ENCODE measurements around the gene SLC45A2. TPM values are rescaled to one million over a fixed set of nuclear protein-coding genes. Genes with fewer than 3 reads are reported as not detected.

Gene SLC45A2
- total and polyA plus RNA-seq, 7 donors = 0.08 to 0.24 TPM; not detected in 5

DNA sequence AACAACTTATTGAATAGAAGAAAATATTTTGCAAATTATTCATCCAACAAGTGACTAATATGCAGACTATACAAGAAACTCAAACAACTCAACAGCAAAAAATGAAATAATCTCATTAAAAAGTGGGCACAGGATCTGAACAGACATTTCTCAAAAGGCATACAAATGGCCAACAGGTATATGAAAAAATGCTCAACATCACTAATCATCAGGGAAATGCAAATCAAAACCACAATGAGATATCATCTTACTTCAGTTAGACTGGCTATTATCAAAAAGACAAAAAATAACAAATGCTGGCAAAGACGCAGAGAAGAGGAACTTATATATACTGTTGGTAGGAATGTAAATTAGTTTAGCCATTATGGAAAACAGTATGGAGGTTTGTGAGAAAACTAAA is 25.1 kb upstream of the SLC45A2 start:
- TF ChIP-seq, protein P1, sequence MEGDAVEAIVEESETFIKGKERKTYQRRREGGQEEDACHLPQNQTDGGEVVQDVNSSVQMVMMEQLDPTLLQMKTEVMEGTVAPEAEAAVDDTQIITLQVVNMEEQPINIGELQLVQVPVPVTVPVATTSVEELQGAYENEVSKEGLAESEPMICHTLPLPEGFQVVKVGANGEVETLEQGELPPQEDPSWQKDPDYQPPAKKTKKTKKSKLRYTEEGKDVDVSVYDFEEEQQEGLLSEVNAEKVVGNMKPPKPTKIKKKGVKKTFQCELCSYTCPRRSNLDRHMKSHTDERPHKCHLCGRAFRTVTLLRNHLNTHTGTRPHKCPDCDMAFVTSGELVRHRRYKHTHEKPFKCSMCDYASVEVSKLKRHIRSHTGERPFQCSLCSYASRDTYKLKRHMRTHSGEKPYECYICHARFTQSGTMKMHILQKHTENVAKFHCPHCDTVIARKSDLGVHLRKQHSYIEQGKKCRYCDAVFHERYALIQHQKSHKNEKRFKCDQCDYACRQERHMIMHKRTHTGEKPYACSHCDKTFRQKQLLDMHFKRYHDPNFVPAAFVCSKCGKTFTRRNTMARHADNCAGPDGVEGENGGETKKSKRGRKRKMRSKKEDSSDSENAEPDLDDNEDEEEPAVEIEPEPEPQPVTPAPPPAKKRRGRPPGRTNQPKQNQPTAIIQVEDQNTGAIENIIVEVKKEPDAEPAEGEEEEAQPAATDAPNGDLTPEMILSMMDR (IDR thresholded peaks at IDR 0.05) = no peak
- Histone ChIP-seq H3K9me3 (no peaks in the 10 kb centered on the region), H3K36me3 (ENCODE audit: insufficient read depth in 1 of 2, low read depth in 1 of 2) (peaks cover 0 to 8% of the 10 kb centered on the region in 2 donors), H3K4me1 (peaks cover 14% of the 10 kb centered on the region), H3K27me3 (ENCODE audit: insufficient read depth in 3 of 3, low read length in 2 of 3) (no peaks in the 10 kb centered on the region), H3K4me3 (no peak overlapping the region), H3K27ac (no peak overlapping the region)
- ATAC-seq (no peak), DNase-seq (no peak)
- 49 to 88% (median 51%) methylated on average over 1 of the region's 1 CpG for WGBS, 3 donors
- intact Hi-C loops (cut with DNase I) = loop anchor here in 1 of 2 donors (5.0 kb wide), 1 partner anchor 38 kb away; no protein-coding TSS in a partner anchor

DNA sequence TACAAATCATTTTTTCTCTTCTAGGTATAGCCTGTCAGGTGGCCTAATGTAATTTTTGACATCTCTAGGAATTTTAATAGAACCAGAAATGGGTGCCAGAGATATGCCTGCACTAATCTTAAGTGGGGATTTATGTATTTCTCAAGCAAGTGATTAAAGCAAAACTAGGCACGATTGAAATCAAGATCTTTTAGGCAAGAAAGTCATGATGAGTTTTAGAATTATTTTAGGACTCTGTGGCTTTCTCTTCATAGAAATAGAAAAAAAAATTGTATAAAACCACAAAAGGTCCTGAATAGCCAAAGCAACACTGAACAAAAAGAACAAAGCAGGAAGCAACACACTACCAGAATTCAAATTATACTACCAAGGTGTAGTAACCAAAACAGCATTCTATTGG is 24.3 kb upstream of the SLC45A2 start:
- Histone ChIP-seq H3K27ac (peak overlapping the region; percentile 87), H3K4me1 (peaks cover 14% of the 10 kb centered on the region), H3K4me3 (peak overlapping the region; percentile 85), H3K36me3 (ENCODE audit: insufficient read depth in 1 of 2, low read depth in 1 of 2) (peaks cover 0 to 16% of the 10 kb centered on the region in 2 donors), H3K9me3 (no peaks in the 10 kb centered on the region), H3K27me3 (ENCODE audit: insufficient read depth in 3 of 3, low read length in 2 of 3) (no peaks in the 10 kb centered on the region)
- intact Hi-C loops (cut with DNase I) = loop anchor here in 1 of 2 donors (5.0 kb wide), 1 partner anchor 38 kb away; no protein-coding TSS in a partner anchor
- ATAC-seq (no peak), DNase-seq (no peak)
- TF ChIP-seq, protein P1 (IDR thresholded peaks at IDR 0.05) = no peak
- 4 to 10% (median 9%) methylated on average over 1 of the region's 1 CpG for WGBS, 3 donors

DNA sequence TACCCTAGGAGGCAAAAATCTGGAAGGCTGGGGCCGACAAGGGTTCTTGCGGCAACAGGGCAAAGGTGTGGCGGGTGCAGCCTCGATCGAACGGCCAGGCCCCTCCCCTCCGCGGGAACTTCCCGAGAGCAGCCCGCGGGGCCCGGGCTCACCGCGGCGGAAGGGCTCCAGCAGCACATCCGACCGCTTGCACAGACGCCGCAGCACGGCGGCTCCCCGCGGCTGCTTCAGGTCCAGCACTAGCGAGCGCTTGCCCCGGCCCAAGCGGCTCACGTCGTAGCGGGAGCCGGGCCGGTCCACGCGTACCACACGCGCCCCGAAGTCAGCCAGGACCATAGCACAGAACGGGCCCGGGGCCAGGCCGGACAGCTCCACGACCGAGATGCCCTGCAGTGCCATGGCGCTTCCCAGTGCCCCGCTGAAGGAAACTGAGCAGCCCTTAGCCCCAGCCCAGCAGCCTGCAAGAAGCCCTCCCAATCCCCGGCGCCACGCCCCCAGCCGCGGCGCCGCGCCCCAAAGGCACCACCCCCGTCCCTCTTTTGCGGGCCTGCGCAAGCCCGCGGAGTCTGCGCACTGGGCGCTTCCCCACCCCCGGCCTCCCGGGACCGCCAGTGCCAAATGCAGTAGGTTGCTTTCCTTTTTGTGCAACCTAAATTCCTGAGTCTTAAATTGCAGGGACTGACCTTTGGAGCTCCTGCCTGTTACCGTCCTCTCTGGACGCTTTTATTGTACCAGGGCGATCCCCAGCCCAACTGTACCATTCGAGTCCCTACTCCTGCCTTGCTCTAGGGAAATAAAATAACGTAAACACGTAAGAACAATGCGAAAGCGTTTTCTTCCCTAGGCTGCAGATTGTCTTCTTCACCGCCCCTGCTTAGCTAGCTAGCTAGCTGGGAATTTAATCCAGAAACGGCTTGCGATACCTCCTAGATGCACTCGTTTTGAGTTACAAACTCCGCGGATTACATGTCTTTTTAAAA is 23.4 kb upstream of the SLC45A2 start, which contains the start of gene AMACR:
Gene AMACR (minus strand): TSS at position 430 of the 980 bp plus-strand sequence. CDS start 31 bp downstream, at position 399.
- Histone ChIP-seq H3K4me1 (peaks cover 14% of the 10 kb centered on the region), H3K4me3 (peak within 1 kb of the TSS; percentile 85), H3K9me3 (no peaks in the 10 kb centered on the region), H3K27ac (peak within 1 kb of the TSS; percentile 87), H3K27me3 (ENCODE audit: insufficient read depth in 3 of 3, low read length in 2 of 3) (no peaks in the 10 kb centered on the region), H3K36me3 (ENCODE audit: insufficient read depth in 1 of 2, low read depth in 1 of 2) (peaks cover 0 to 25% of the 10 kb centered on the region in 2 donors)
- WGBS, 3 donors = 0% methylated on average over 59 to 76 of the region's 76 CpGs
- peak; percentile 96 to 97 (median 96) for ATAC-seq
- intact Hi-C loops (cut with DNase I) = loop anchor here in 1 of 2 donors (5.0 kb wide), 1 partner anchor 39 kb away; no protein-coding TSS in a partner anchor
- DNase-seq = peak; percentile 94 to 97
- TF ChIP-seq, protein P1 (IDR thresholded peaks at IDR 0.05) = no peak

DNA sequence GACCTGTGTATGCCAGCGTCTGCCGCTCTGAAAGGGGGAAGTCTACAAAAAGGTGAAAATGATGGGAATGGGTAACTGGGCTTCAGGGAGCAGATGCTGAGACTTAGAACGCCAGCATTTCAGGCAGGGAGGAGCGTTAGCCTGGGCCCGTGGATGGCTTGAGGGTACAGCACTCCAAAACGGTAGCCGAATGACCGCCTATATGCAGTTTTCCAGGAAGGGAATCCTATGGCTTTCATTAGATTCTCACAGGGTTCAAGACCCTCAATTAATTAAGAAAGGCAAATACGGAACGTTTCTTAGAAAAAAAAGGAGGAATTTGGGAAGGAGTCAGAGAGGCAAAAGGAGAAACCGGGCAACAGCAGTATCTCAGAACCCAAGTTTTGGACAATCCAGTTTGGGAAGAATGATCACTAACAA is 22.7 kb upstream of the SLC45A2 start:
- H3K27me3 ChIP-seq (ENCODE audit: insufficient read depth in 3 of 3, low read length in 2 of 3) = no peaks in the 10 kb centered on the region
- H3K4me1 ChIP-seq = peaks cover 14% of the 10 kb centered on the region
- intact Hi-C loops (cut with DNase I) = loop anchor here in 1 of 2 donors (5.0 kb wide), 1 partner anchor 40 kb away; no protein-coding TSS in a partner anchor
- H3K36me3 ChIP-seq (ENCODE audit: insufficient read depth in 1 of 2, low read depth in 1 of 2) = peaks cover 0 to 32% of the 10 kb centered on the region in 2 donors
- ATAC-seq (peak in 1 of 4 donors; percentile 18), DNase-seq (no peak)
- H3K9me3 ChIP-seq = no peaks in the 10 kb centered on the region
- WGBS, 3 donors = 3 to 6% (median 3%) methylated on average over 11 of the region's 11 CpGs
- H3K27ac ChIP-seq = peak overlapping the region; percentile 87
- peak overlapping the region; percentile 85 for H3K4me3 ChIP-seq
- TF ChIP-seq, protein P1 (IDR thresholded peaks at IDR 0.05) = no peak
